PC-9 (cell line): ENCODE data around the gene ADARB2.

ENCODE experiments used
- CTCF ChIP-seq: fragments of 200-600 bp; sonication (generic); conservative IDR thresholded peaks from 2 replicates; pipeline ENCODE4 v1.6.1; 2017; ENCODE audit warnings: mixed run types, antibody characterized with exemption, mild to moderate bottlenecking, moderate library complexity
- EZH2 ChIP-seq: fragments of 200-600 bp; sonication (generic); IDR thresholded peaks from 2 replicates; pipeline ENCODE4 v1.8.0; 2017; ENCODE audit warnings: antibody characterized with exemption, low read depth

GRCh38 chr10:1578392-1579140 is 158.8 kb downstream of the ADARB2 start:
- TF ChIP-seq CTCF (no peak), EZH2 (no peak)
